PC-9 (cell line): ENCODE measurements around the gene PPP1R7.

Experiments used
- CTCF ChIP-seq: fragments of 200-600 bp; sonication (generic); conservative IDR thresholded peaks from 2 replicates; pipeline ENCODE4 v1.6.1; 2017; ENCODE audit warnings: mixed run types, antibody characterized with exemption, mild to moderate bottlenecking, moderate library complexity
- EZH2 ChIP-seq: fragments of 200-600 bp; sonication (generic); IDR thresholded peaks from 2 replicates; pipeline ENCODE4 v1.8.0; 2017; ENCODE audit warnings: antibody characterized with exemption, low read depth

- TF ChIP-seq CTCF: no peak
- no peak for TF ChIP-seq EZH2
These were observed 54.2 kb downstream of the PPP1R7 start for GRCh38 chr2:241204490-241204889.
